Pancreas (tissue), 10 donors: ENCODE data around the gene FAM53A. TPM values are rescaled to one million over a fixed set of nuclear protein-coding genes. Genes with fewer than 3 reads are reported as not detected.

ENCODE experiments used
- ATAC-seq, 4 donors: fragments of 200-7000 bp; cut with Tn5 transposase; one replicate each; pipeline versions ENCODE4 v1.8.0 to v1.9.1; 2020; ENCODE audit warnings: mild to moderate bottlenecking in 4 of 4, moderate library complexity in 4 of 4
- DNase-seq, 6 donors: peaks; one replicate each; pipeline ENCODE4 v3.0.0-alpha.2; 2020
- FAIRE-seq: peaks from 2 replicates; lab custom pipeline; 2012; peaks lifted over from hg19 to GRCh38; lab: Jason Lieb, UNC
- H3K27ac ChIP-seq, 4 donors: fragments of 200-600 bp; sonication (generic); 1 replicate in 3 of 4; 2 replicates in 1 of 4; pipeline versions ENCODE4 v1.5.0 to v1.8.0; 2020
- H3K27me3 ChIP-seq, 4 donors: fragments of 200-600 bp; one replicate each; pipeline ENCODE4 v1.8.0; 2021
- H3K36me3 ChIP-seq, 3 donors: fragments of 200-600 bp; sonication (generic) in 1 of 3; one replicate each; pipeline versions ENCODE4 v1.5.0 to v1.8.0; 2020 to 2021
- H3K4me1 ChIP-seq, 3 donors: fragments of 200-600 bp; one replicate each; pipeline ENCODE4 v1.8.0; 2021
- H3K4me3 ChIP-seq, 4 donors: fragments of 200-600 bp; sonication (generic) in 2 of 4; one replicate each; pipeline versions ENCODE4 v1.5.0 to v1.8.0; 2020 to 2021
- H3K9me3 ChIP-seq, 4 donors: fragments of 200-600 bp; one replicate each; pipeline ENCODE4 v1.8.0; 2021
- WGBS, 2 donors: extraction: QIAGEN DNeasy Blood & Tissue Kit; methylation state at CpG; one replicate each; pipeline ENCODE4 v1.1.7; 2013; 5-methylcytosine and 5-hydroxymethylcytosine counted together
- intact Hi-C, 3 donors: fragments of 100-400 bp; cut with DNase I; formaldehyde crosslinking; loops; one replicate each; pipeline versions ENCODE4 v1.11.1 to v1.14.2; 2022
- polyA plus RNA-seq, 2 donors: library from polyadenylated mRNA; stranded (reverse); fragments of 200-250 nt; gene quantifications; one replicate each; pipeline ENCODE4 v1.2.3, GENCODE V29; 2013
- total RNA-seq, 6 donors: library from RNA; stranded (reverse); fragmentation: NEBNext Ultra II Directional in 4 of 6; extraction: Animal tissue kit (Norgen Biotek cat#: 25700) in 4 of 6; gene quantifications; one replicate each; pipeline versions ENCODE4 v1.2.1 to v1.2.4, GENCODE V29; 2021 to 2023
- TF ChIP-seq, protein P1 (sequence below), 4 donors: fragments of 200-600 bp; sonication (generic) in 3 of 4; IDR thresholded peaks; one replicate each; pipeline versions ENCODE4 v1.5.0 to v1.8.0; 2021; ENCODE audit warnings: antibody characterized with exemption in 4 of 4
- donor health status: healthy with polysubstance abuse.
- donor health status: DM: no; HTN: no; CAD: no; lungs with moderate emphysema.
- donor health status: DM: no; HTN: no; CAD: no.
- donor health status: control.
- donor health status: control.
- donor health status: Bipolar disorder and iron deficiency.
- donor health status: DM: yes; HTN: yes; CAD: no.
- donor health status: DM: no; HTN: no; CAD: no.
- donor health status: DM: no; HTN: no; CAD: no.
- donor health status: DM: yes; HTN: yes; CAD: no.

Gene FAM53A
- total and polyA plus RNA-seq, 8 donors = 0.60 to 2.7 (median 1.3) TPM

DNA sequence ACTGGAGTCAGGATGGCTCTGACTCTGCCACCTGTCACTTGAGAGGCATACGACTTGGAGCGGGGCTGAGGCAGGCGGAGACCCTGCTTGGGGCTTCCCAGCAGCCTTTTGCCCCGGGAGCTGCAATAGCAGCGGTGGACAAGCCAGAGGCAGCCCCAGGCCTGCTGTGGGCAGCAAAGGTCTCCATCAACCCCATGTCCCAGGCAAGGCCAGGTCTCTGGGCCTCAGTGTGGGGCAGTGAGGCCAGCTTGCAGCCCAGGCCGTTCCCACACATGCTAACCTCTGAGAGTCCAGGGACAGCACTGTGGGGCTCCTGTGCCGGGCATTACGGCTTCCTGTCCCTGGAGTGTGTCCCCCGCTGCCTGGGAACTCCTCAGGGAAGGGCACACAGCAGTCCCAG is 53.0 kb downstream of the FAM53A start:
- no peaks in the 10 kb centered on the region for H3K36me3 ChIP-seq
- FAIRE-seq (no peak), ATAC-seq (no peak), DNase-seq (no peak)
- WGBS, 2 donors = 76 to 85% methylated on average over 9 of the region's 9 CpGs
- no peak overlapping the region for H3K27ac ChIP-seq
- no peaks in the 10 kb centered on the region for H3K4me1 ChIP-seq
- no peaks in the 10 kb centered on the region for H3K9me3 ChIP-seq
- no peaks in the 10 kb centered on the region for H3K27me3 ChIP-seq
- intact Hi-C loops = loop anchor here in 1 of 3 donors (5.0 kb wide), 1 partner anchor 279 kb away; no protein-coding TSS in a partner anchor
- H3K4me3 ChIP-seq = no peak overlapping the region
- TF ChIP-seq, protein P1, sequence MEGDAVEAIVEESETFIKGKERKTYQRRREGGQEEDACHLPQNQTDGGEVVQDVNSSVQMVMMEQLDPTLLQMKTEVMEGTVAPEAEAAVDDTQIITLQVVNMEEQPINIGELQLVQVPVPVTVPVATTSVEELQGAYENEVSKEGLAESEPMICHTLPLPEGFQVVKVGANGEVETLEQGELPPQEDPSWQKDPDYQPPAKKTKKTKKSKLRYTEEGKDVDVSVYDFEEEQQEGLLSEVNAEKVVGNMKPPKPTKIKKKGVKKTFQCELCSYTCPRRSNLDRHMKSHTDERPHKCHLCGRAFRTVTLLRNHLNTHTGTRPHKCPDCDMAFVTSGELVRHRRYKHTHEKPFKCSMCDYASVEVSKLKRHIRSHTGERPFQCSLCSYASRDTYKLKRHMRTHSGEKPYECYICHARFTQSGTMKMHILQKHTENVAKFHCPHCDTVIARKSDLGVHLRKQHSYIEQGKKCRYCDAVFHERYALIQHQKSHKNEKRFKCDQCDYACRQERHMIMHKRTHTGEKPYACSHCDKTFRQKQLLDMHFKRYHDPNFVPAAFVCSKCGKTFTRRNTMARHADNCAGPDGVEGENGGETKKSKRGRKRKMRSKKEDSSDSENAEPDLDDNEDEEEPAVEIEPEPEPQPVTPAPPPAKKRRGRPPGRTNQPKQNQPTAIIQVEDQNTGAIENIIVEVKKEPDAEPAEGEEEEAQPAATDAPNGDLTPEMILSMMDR (IDR thresholded peaks at IDR 0.05) = no peak

- WGBS, 2 donors = 86 to 96% methylated on average over 19 of the region's 19 CpGs
- no peaks in the 10 kb centered on the region for H3K9me3 ChIP-seq
These were observed 53.8 kb downstream of the FAM53A start for GRCh38 chr4:1630266-1630665.

DNA sequence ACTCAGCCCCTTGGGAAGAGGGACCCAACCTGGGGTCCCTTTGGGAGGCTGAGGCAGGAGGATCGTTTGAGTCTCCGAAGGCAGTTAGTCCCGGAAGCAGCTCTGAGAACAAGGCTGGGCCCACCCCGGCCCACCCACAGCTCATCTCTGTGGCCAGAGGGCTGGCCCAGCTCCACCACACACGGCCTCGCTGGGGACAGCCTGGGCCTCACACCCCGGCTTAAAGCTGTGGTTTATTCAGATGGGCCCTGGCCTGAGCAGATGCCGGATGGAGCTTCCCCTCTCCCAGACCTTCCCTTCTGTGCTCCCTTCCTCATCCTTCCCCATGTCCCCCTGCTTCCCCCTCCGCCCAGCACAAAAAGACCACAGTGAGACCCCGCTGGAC is 54.4 kb downstream of the FAM53A start:
- H3K4me3 ChIP-seq = no peak overlapping the region
- no peaks in the 10 kb centered on the region for H3K9me3 ChIP-seq
- DNase-seq (no peak), FAIRE-seq (no peak), ATAC-seq (peak in 1 of 4 donors; percentile 14)
- WGBS, 2 donors = 67 to 78% methylated on average over 10 of the region's 10 CpGs
- H3K36me3 ChIP-seq = no peaks in the 10 kb centered on the region
- H3K27ac ChIP-seq = no peak overlapping the region
- H3K27me3 ChIP-seq = no peaks in the 10 kb centered on the region
- H3K4me1 ChIP-seq = no peaks in the 10 kb centered on the region
- intact Hi-C loops = loop anchor here in 2 of 3 donors (5.0 to 10.0 kb wide), 2 partner anchors 275 to 277 kb away; no protein-coding TSS in a partner anchor
- TF ChIP-seq, protein P1 (IDR thresholded peaks at IDR 0.05) = no peak

More at GRCh38 chr4:1630266-1630665, 53.8 kb downstream of the FAM53A start:
- FAIRE-seq = no peak
- intact Hi-C loops = loop anchor here in 1 of 3 donors (5.0 kb wide), 1 partner anchor 278 kb away; no protein-coding TSS in a partner anchor
- ATAC-seq = no peak
- TF ChIP-seq, protein P1 (IDR thresholded peaks at IDR 0.05) = no peak
- H3K4me1 ChIP-seq = no peaks in the 10 kb centered on the region
- no peak overlapping the region for H3K27ac ChIP-seq
- H3K36me3 ChIP-seq = no peaks in the 10 kb centered on the region
- H3K4me3 ChIP-seq = no peak overlapping the region
- DNase-seq = no peak
- H3K27me3 ChIP-seq = no peaks in the 10 kb centered on the region

- no peak for FAIRE-seq
- WGBS, 2 donors = 30 to 34% methylated on average over 22 to 25 of the region's 25 CpGs
- peak; percentile 20 to 88 (median 68) for DNase-seq
- Histone ChIP-seq H3K9me3 (no peaks in the 10 kb centered on the region), H3K4me1 (no peaks in the 10 kb centered on the region), H3K27ac (no peak overlapping the region), H3K36me3 (no peaks in the 10 kb centered on the region), H3K27me3 (no peaks in the 10 kb centered on the region), H3K4me3 (no peak overlapping the region)
- peak; percentile 69 to 94 (median 86) for ATAC-seq
- intact Hi-C loops = loop anchor here in 1 of 3 donors (10.0 kb wide), 1 partner anchor 274 kb away; no protein-coding TSS in a partner anchor
- TF ChIP-seq, protein P1 (IDR thresholded peaks at IDR 0.05) = peak; percentile 96 to 98 (median 96)
These were observed 55.0 kb downstream of the FAM53A start for GRCh38 chr4:1628892-1629698.
